NCI-H2196 (cell line): ENCODE data around the gene HPN.
A peak's percentile ranks its signal among the peaks of the same experiment; 100 is the strongest.

Experiments
- DNase-seq: peaks from one replicate; lab custom pipeline; 2025; ENCODE audit not compliant: unreplicated experiment; lab: John Stamatoyannopoulos, UW

Gene HPN

DNA sequence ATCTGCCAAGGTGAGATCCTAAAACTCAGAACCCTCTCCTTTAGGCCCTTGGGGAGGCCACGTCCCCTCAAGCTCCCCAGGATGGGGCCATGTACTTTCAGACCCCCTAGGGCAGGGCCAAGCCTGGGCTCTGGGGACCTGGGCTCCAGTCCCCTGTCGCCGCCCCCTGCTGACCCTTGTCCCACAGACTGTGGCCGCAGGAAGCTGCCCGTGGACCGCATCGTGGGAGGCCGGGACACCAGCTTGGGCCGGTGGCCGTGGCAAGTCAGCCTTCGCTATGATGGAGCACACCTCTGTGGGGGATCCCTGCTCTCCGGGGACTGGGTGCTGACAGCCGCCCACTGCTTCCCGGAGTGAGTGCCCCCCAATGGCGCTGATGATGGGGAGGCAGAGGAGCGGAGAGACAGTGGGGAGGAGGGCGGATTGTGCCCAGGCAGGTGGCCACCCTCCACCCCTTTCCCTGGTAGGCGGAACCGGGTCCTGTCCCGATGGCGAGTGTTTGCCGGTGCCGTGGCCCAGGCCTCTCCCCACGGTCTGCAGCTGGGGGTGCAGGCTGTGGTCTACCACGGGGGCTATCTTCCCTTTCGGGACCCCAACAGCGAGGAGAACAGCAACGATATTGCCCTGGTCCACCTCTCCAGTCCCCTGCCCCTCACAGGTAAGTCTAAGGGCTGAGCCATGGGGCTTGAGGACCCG lies 18.8 kb downstream of the HPN start:
- DNase-seq = no peak

DNA sequence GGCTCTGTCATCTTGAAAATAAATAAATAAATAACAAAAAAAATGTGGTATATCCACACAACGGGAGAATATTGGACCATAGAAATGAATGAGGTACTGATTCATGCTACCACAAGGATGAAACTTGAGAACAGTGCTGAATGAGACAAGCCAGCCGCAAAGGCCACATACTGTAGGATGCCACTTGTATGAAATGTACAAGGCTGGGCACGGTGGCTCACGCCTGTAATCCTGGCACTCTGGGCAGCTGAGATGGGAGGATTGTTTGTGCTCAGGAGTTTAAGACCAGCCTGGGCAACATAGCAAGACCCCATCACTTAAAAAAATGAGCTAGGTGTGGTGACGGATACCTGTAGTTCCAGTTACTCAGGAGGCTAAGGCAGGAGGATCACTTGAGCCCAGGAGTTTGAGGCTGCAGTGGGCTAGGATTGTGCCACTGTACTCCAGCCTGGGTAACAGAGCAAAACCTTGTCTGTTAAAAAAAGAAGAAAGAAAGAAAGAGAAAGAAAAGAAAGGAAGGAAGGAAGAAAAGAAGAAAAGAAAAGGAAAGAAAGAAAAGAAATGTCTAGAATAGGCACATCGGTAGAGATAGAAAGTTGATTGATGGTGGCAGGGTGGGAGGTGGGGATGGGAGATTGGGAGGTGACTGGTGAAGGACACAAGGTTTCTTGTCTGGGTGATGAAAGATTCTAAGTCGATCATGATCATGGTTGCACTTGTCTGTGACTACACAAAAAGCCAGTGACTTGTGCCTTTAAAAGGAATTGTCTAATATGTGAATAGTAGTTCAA lies 20.3 kb downstream of the HPN start:
- DNase-seq = no peak

DNA sequence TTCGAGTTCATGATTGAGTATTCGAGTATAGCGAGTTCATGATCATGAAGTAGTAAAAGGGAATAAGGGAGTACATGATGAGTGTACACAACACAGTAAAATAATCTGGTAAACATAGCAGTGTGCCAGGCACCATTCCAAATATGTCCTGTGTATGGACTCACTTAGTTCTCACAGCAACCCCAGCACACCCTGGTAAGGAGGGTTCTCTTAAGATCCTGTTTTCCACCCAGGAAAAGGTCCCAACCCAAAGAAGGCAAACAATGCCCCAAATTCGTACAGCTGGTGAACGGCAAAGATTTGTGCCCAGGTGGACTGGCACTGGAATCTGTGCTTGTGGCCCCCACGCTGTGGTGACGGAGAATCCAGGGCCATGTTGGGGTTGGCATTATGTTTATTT lies 21.4 kb downstream of the HPN start:
- no peak for DNase-seq

DNA sequence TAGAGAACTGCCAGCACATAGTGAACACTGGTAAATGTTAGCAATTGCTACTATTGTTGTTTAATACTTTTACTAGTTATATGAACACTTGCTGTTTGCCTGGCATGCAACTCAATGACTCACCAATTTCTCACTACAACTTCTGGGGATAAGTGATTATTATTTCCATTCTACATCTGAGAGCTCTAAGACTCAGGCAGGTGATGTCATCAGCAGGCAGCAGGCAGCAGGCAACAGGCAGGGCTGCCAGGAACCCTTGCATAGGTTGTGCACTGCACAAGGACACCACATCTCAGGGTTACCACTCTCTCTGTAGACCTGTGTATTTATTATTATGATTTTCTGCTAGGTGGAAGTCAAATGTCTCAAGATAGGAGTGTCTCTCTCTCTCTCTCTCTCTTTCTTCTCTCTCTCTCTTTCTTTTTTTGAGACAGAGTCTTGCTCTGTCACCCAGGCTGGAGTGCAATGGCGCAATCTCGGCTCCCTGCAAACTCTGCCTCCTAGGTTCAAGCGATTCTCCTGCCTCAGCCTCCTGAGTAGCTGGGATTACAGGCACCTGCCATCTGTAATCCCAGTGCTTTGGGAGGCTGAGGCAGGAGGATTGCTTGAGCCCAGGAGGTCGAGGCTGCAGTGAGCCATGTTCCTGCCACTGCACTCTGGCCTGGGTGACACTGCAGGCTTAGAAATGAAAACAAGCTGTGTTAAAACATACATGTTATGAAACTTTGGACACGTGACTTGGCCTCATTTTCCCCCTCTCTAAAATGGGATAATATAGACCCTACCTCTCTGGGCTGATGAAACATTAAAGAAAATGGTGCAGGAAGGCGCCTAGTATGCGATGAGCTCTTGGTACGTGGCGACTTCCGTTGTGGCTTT lies 22.7 kb downstream of the HPN start:
- DNase-seq = no peak

DNA sequence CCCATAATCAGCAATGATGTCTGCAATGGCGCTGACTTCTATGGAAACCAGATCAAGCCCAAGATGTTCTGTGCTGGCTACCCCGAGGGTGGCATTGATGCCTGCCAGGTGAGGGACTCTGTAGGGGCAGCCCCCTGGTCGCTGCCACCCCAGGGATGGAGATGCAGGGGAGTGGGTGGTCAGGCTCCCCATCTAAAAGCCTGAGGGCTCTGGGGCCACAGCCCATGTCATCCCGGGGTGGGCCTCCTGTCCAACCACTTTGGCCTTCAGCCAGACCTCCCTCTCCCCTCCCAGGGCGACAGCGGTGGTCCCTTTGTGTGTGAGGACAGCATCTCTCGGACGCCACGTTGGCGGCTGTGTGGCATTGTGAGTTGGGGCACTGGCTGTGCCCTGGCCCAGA lies 24.1 kb downstream of the HPN start:
- DNase-seq = no peak

DNA sequence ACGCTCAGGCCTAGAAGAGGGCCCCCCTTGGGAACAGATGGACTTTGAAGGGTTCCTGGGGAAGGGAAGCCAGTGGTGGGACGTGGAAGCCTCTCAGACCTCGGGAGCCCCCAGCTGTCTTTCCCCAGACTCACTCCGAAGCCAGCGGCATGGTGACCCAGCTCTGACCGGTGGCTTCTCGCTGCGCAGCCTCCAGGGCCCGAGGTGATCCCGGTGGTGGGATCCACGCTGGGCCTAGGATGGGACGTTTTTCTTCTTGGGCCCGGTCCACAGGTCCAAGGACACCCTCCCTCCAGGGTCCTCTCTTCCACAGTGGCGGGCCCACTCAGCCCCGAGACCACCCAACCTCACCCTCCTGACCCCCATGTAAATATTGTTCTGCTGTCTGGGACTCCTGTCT lies 24.6 kb downstream of the HPN start:
- no peak for DNase-seq

DNA sequence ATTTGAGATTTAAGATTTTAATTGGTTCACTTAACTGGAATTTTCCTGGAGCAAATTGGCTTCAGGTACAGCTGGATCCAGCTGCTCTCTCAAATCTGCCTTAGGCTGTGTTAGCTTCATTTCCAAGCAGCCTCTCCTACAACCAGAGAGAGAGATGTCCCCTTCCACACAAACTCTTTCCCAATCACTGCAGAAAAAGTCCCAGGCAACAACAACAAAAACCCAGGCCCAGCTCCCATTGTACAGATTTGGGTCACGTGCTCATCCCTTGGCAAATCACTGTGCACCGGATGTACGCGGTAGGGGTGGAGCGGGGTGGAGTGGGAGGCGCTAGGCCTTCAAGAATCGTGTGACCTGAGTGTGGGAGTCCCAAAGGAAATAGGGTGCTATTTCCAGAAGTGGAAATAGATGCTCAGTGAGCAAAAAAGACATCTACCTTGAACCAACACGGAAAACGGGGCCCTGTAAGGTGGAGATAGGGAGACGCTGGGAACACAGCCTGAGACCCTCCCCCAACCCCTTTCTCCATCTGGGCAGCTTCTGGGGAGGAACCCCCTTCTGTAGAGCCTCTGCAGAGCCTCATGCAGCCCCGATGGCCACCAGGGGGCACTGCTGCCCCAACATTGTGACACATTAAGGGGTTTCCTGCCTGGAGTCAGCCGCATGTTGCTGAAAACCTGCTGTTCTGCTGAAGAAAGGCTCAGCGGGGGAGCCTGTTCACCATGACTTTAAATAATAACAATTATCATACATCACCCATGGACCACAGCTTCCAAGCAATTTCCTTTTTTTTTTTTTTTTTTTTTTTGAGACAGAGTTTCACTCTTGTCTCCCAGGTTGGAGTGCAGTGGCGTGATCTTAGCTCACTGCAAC lies 25.4 kb downstream of the HPN start:
- DNase-seq = peak; percentile 85

DNA sequence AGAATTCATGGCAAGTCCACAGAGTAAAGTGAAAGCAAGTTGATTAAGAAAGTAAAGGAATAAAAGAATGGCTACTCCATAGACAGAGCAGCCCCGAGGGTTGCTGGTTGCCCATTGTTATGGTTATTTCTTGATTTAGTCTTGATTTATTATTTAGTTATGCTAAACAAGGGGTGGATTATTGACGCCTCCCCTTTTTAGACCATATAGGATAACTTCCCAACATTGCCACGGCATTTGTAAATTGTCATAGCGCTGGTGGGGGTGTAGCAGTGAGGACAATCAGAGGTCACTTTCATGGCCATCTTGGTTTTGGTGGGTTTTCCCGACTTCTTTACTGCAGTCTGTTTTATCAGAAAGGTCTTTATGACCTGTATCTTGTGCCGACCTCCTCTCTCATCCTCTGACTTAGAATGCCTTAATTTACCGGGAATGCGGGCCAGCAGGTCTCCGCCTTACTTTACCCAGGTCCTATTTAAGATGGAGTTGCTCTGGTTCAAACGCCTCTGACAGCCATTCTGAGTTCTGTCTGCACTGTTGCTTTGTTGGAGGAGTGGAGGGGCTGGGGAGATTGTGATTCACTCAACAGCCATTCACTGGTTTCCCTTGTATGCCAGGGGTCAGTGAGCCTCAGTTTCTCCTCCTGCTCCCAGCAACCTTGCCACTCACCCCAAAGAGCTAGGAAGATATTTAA lies 27.6 kb downstream of the HPN start:
- DNase-seq = no peak

DNA sequence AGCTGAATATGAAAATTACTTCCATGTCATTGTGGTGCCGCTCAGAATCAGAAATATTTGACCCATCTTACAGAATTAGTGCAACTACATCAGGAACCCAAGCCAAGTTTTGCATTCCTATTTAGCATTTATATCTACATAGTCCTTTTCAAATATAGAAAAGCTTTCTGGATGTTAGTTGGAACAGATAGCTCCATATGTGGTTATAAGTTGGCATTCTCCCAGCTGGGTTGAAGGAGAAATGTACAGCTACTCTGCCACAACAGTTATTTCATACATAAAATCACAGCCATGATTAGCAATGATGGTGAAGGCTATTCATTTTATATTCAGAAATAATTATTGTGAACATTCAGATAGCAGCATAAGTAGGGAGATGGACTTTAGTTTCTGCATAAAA lies 28.2 kb downstream of the HPN start:
- no peak for DNase-seq

- DNase-seq = no peak
Observed at GRCh38 chr19:35070471-35070870, 28.9 kb downstream of the HPN start.

DNA sequence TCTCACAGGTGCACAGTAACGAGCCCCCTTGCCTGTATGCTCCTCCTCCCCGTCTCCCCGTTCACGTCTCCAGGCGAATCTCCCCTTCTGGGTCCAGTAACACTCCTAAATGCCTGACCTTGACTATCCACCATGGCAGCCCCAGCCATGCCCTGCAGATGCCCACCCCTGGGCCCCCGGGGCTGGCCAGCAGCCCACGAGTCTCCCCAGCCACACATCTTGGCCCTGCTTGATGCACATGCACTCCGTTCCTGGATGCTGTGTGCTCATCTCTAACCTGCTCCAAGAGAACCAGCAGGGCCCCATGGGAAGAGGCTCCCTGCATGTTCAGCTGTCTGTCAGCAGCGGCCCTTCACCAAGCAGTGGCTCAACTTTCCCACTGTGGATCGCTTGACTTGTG lies 32.0 kb downstream of the HPN start:
- DNase-seq = no peak

GRCh38 chr19:35073941-35074340 lies 32.4 kb downstream of the HPN start:
- no peak for DNase-seq

- DNase-seq = no peak
Observed at GRCh38 chr19:35074426-35075201, 33.1 kb downstream of the HPN start.

DNA sequence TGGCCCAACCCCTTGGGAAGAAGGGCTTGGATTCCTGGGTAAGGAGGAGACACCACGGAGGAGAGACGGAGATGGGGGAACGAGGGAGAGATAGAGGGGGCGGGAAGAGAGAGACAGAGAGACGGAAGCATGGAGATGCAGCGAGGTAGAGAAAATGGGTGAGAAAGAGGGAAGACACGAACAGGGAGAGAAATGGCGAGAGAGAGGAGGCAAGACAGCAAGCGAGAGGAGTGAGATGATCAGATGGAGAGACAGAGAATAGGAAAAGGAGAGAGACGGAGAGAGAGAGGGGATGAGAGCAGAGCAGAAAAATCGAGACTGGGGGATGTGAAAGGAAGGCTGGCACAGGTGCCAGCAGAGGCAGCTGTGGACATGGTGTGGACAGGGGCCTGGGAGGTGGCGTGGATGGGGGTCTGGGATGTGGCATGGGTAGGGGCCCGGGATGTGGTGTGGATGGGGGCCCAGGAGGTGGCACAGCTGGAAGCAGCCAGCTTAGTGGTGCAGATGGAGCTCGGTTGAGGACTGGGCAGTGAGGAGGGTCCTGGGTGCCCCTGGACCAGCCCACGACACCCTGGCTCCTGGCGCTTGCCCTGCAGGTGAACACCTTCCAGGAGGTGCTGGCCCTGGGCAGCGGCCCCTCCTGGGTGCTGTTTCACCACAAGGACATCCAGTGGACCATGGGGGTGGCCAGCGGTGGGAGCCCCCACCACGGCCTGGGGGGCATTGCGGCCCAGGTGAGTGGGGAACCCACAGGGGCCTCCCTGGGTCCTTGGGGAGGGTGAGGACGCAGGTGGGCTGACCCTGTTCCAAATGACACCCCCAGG lies 33.9 kb downstream of the HPN start:
- no peak for DNase-seq

DNA sequence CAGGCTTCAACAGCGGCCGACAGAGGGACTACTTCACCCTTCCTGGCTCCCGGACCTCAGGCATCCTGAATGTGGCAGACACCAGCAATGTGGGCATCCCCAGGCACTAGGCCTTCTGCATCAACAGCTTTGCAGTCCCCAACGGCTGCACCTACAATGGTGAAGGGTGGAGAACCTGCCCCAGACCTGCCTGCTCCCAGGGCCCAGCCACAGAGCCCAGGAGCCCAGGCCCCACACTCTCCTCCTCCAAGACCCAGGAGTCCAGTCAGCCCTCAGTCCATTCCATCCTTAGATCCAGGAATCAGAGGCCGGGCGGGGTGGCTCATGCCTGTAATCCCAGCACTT lies 34.5 kb downstream of the HPN start:
- no peak for DNase-seq

- no peak for DNase-seq
Observed at GRCh38 chr19:35076657-35077056, 35.1 kb downstream of the HPN start.

GRCh38 chr19:35077411-35078223 lies 36.1 kb downstream of the HPN start:
- no peak for DNase-seq

- no peak for DNase-seq
Observed at GRCh38 chr19:35079826-35080225, 38.3 kb downstream of the HPN start.
